Measurements from ENCODE around the gene CIB2.

DNA sequence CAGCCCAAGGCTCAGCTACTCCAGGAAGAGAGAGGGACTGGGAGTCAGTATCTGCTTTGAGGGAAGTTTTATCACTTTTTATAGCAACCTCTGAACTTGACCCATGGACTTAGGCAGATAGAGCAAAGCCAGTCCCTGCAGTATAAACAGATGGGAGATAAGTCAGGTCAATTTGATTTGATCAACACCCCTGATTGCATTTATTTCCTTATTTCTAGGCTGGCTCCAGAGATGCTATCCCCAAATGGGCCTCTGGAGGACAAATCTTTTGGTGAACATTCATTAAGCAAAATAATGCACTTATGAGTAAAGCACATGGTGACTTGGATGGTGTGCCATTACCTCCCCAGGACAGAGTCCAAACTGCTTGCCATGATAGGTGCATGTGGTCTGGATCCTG, 9.0 kb upstream of the CIB2 start:
- TF ChIP-seq CTCF (IDR thresholded peaks at IDR 0.05) (no peak), EP300 (IDR thresholded peaks at IDR 0.05) (no peak), POLR2AphosphoS5 (IDR thresholded peaks at IDR 0.05) (no peak)

All from upper lobe of left lung (tissue), 4 donors.